ENCODE measurements around the gene SHROOM2. TPM values are rescaled to one million over a fixed set of nuclear protein-coding genes. Genes with fewer than 3 reads are reported as not detected.

SHROOM2 gene
- total RNA-seq: 10 to 100 TPM; 14.4 to 15.4 TPM
- polyA plus RNA-seq (2013, experiment 1 of 2): 11.5 TPM
- 12.4 TPM for polyA plus RNA-seq (2013, experiment 2 of 2)
- long read RNA-seq, experiment 1, partial matches to known transcripts: 1 of 5 reads
- long read RNA-seq, experiment 1, other reads (novel, unspliced or antisense): 4 of 5 reads
- long read RNA-seq, experiment 2, full-length matches to known transcripts: 4 of 13 reads
- long read RNA-seq, experiment 2, partial matches to known transcripts: 4 of 13 reads
- long read RNA-seq, experiment 2, other reads (novel, unspliced or antisense): 5 of 13 reads
- long read RNA-seq, experiment 3, partial matches to known transcripts: 3 of 5 reads
- long read RNA-seq, experiment 3, other reads (novel, unspliced or antisense): 2 of 5 reads
- long read RNA-seq, experiment 4, partial matches to known transcripts: 0 of 2 reads
- long read RNA-seq, experiment 4, other reads (novel, unspliced or antisense): 2 of 2 reads

- H3K9me3 Mint-ChIP-seq: peaks cover 64% of the 10 kb centered on the region
- Histone ChIP-seq H3K9ac (ENCODE audit: extremely low read depth, low read length, poor library complexity, severe bottlenecking) (peak within 1 kb of the TSS; percentile 45), H3K4me1 (ENCODE audit: control insufficient read depth, insufficient read depth, low read length) (peaks cover 3% of the 10 kb centered on the region), H3K36me3 (ENCODE audit: control insufficient read depth, insufficient read depth, low read length) (no peaks in the 10 kb centered on the region), H3K27ac (ENCODE audit: low read depth, low read length) (no peak within 1 kb of the TSS), H3K27me3 (ENCODE audit: control insufficient read depth, insufficient read depth, low read length, poor library complexity, severe bottlenecking) (no peaks in the 10 kb centered on the region), H3K4me3 (ENCODE audit: low read length) (peak within 1 kb of the TSS; percentile 85), H3K9me3 (ENCODE audit: control insufficient read depth, low read length) (no peaks in the 10 kb centered on the region)
- peak; percentile 73 for DNase-seq
- no peaks in the 10 kb centered on the region for H3K36me3 Mint-ChIP-seq (ENCODE audit: low read depth)
- H3K4me3 Mint-ChIP-seq: peak within 1 kb of the TSS; percentile 78
- peaks cover 31% of the 10 kb centered on the region for H3K4me1 Mint-ChIP-seq
- TF ChIP-seq CTCF (conservative IDR thresholded peaks at IDR 0.05): no peak
- no peaks in the 10 kb centered on the region for H3K27me3 Mint-ChIP-seq (ENCODE audit: insufficient read depth)
- H3K27ac Mint-ChIP-seq: peak within 1 kb of the TSS; percentile 75
- WGBS, 2 experiments (ENCODE audit: insufficient coverage in 1 of 2, insufficient read length in 1 of 2): 0% methylated on average over 115 of the region's 132 CpGs; no CpG with 5 or more reads in 1 of the 2 experiments
Observed at GRCh38 chrX:9785944-9786797, at the start of gene SHROOM2. SHROOM2 (plus strand) TSS chrX:9786429; CDS start chrX:9786546, 117 bp downstream.

DNA sequence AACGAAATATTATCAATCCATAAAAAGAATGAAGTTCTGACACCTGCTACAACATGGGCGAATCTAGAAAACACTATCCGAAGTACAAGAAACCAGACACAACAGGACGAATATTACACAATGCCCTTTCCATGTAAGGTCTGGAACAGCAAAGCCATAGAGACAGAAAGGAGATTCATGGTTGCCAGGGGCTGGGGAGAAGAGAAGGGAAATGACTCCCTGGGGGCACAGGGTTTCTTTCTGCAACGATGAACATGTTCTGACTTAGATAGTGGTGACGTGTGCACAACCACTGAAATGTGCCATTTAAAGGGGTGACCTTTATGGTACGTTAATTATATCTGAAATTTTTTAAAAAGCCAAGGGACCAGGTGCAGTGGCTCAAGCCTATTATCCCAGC, 48.9 kb upstream of the SHROOM2 start:
- peaks cover 52% of the 10 kb centered on the region for H3K9me3 Mint-ChIP-seq
- H3K27me3 Mint-ChIP-seq (ENCODE audit: insufficient read depth): no peaks in the 10 kb centered on the region

More for the DNA sequence above, 48.9 kb upstream of the SHROOM2 start:
- Mint-ChIP-seq H3K4me3 (no peak overlapping the region), H3K4me1 (no peaks in the 10 kb centered on the region), H3K27ac (no peak overlapping the region), H3K36me3 (ENCODE audit: low read depth) (peaks cover 47% of the 10 kb centered on the region)
- no peak for DNase-seq
- no peak overlapping the region for H3K4me3 ChIP-seq (ENCODE audit: low read length)
- TF ChIP-seq CTCF (conservative IDR thresholded peaks at IDR 0.05): no peak
- H3K9me3 ChIP-seq (ENCODE audit: control insufficient read depth, low read length): no peaks in the 10 kb centered on the region
- H3K27ac ChIP-seq (ENCODE audit: low read depth, low read length): no peak overlapping the region
- 88 to 100% methylated on average over 2 to 7 of the region's 7 CpGs for WGBS, 2 experiments (ENCODE audit: insufficient coverage in 1 of 2, insufficient read length in 1 of 2)
- no peaks in the 10 kb centered on the region for H3K4me1 ChIP-seq (ENCODE audit: control insufficient read depth, insufficient read depth, low read length)
- no peak overlapping the region for H3K9ac ChIP-seq (ENCODE audit: extremely low read depth, low read length, poor library complexity, severe bottlenecking)
- no peaks in the 10 kb centered on the region for H3K36me3 ChIP-seq (ENCODE audit: control insufficient read depth, insufficient read depth, low read length)
- H3K27me3 ChIP-seq (ENCODE audit: control insufficient read depth, insufficient read depth, low read length, poor library complexity, severe bottlenecking): no peaks in the 10 kb centered on the region
